Measurements from ENCODE around the gene OR5T2. TPM values are rescaled to one million over a fixed set of nuclear protein-coding genes. Genes with fewer than 3 reads are reported as not detected.

OR5T2 gene
- total and polyA plus RNA-seq, 2 of the 13 experiments (the other 11 are each of a cell fraction or from before 2014, with no cell fraction given), result not detected

DNA sequence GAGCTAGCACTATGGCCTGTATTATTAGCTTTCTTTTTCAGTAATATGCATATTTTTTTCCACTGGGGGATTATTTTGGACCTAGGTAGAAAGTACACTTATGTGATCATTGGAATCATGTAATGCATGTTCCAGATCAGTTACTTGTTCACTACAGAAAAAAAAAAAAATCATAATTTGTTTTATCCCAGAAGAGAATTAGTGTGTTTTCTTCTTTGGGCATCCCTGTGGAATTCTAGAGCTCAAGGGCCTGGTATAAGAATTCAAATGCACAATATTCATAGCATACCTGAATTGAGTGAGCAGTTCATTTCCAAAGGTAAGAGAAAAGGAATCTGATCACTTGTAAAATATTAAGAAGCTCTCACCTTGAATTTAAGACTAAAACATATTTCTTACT, 39.8 kb upstream of the OR5T2 start, which contains the start of gene OR5T1:
OR5T1 (plus strand) TSS at position 301 of the 400 bp plus-strand sequence. CDS start 1,485 bp downstream, outside the sequence.
- no peak within 1 kb of the TSS for H3K9ac ChIP-seq (ENCODE audit: insufficient read depth, low read depth, low read length)
- ATAC-seq, result no peak

More for the DNA sequence above, 39.8 kb upstream of the OR5T2 start, which contains the start of gene OR5T1:
- FAIRE-seq (no peak), DNase-seq (ENCODE audit: low spot score) (no peak)
- in situ Hi-C loops (cut with HindIII; ENCODE audit: extremely low pct_ligation_motif_present, low pct_unique_long_range_greater_than_20kb), result no loop called here
- Histone ChIP-seq H3K4me3 (replicated peaks in 1 of 3; ENCODE audit: insufficient read depth in 1 of 3, low read depth in 2 of 3, low read length in 3 of 3) (no peak within 1 kb of the TSS), H3K36me3 (replicated peaks in 1 of 2; ENCODE audit: control insufficient read depth in 1 of 2, insufficient read depth in 2 of 2, low read length in 2 of 2) (no peaks in the 10 kb centered on the region), H3K27me3 (ENCODE audit: control insufficient read depth in 1 of 2, insufficient read depth in 2 of 2, low read length in 2 of 2) (no peaks in the 10 kb centered on the region), H3K27ac (ENCODE audit: extremely low read length, insufficient read depth, low read length) (no peak within 1 kb of the TSS), H3K4me1 (ENCODE audit: insufficient read depth, low read length) (no peaks in the 10 kb centered on the region), H4K20me1 (ENCODE audit: insufficient read depth, low read length) (no peaks in the 10 kb centered on the region), H3K9me3 (ENCODE audit: low read length) (peaks cover 53% of the 10 kb centered on the region), H2AFZ (ENCODE audit: low read length) (no peak within 1 kb of the TSS), H3K4me2 (ENCODE audit: low read depth, low read length) (no peak within 1 kb of the TSS), H3K79me2 (ENCODE audit: insufficient read depth, low read length) (no peaks in the 10 kb centered on the region)
- ChIA-PET POLR2A (no interaction called here), CTCF (ENCODE audit: low intra/inter-chr PET ratio, low total read pairs) (no interaction called here)
- intact Hi-C loops (cut with micrococcal nuclease; ENCODE audit: unreplicated experiment), result no loop called here
- no TSS peak for BruUV-seq (replicated peaks)
- TF ChIP-seq KAT7 (CRISPR knock-in tag; IDR thresholded peaks at IDR 0.05; ENCODE audit: borderline replicate concordance) (no peak), MEIS2 (CRISPR knock-in tag; IDR thresholded peaks at IDR 0.05) (no peak), HIC2 (CRISPR knock-in tag; IDR thresholded peaks at IDR 0.05; ENCODE audit: low read depth) (no peak), ZNF430 (CRISPR knock-in tag; IDR thresholded peaks at IDR 0.05) (no peak)
- TF ChIP-seq, protein P1, sequence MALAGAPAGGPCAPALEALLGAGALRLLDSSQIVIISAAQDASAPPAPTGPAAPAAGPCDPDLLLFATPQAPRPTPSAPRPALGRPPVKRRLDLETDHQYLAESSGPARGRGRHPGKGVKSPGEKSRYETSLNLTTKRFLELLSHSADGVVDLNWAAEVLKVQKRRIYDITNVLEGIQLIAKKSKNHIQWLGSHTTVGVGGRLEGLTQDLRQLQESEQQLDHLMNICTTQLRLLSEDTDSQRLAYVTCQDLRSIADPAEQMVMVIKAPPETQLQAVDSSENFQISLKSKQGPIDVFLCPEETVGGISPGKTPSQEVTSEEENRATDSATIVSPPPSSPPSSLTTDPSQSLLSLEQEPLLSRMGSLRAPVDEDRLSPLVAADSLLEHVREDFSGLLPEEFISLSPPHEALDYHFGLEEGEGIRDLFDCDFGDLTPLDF (CRISPR knock-in tag; IDR thresholded peaks at IDR 0.05), result no peak
- TF ChIP-seq, protein P2, sequence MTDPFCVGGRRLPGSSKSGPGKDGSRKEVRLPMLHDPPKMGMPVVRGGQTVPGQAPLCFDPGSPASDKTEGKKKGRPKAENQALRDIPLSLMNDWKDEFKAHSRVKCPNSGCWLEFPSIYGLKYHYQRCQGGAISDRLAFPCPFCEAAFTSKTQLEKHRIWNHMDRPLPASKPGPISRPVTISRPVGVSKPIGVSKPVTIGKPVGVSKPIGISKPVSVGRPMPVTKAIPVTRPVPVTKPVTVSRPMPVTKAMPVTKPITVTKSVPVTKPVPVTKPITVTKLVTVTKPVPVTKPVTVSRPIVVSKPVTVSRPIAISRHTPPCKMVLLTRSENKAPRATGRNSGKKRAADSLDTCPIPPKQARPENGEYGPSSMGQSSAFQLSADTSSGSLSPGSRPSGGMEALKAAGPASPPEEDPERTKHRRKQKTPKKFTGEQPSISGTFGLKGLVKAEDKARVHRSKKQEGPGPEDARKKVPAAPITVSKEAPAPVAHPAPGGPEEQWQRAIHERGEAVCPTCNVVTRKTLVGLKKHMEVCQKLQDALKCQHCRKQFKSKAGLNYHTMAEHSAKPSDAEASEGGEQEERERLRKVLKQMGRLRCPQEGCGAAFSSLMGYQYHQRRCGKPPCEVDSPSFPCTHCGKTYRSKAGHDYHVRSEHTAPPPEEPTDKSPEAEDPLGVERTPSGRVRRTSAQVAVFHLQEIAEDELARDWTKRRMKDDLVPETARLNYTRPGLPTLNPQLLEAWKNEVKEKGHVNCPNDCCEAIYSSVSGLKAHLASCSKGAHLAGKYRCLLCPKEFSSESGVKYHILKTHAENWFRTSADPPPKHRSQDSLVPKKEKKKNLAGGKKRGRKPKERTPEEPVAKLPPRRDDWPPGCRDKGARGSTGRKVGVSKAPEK (CRISPR knock-in tag; IDR thresholded peaks at IDR 0.05; ENCODE audit: borderline replicate concordance), result no peak

Measured in HepG2 (cell line).